Thoracic aorta (tissue), 2 donors: ENCODE results near the gene SMIM35. TPM values are rescaled to one million over a fixed set of nuclear protein-coding genes. Genes with fewer than 3 reads are reported as not detected.

Experiments
- ATAC-seq: fragments of 150-250 bp; one replicate; pipeline ENCODE4 v1.8.0; 2017; ENCODE audit warnings: low read depth; ENCODE audit not compliant: insufficient number of reproducible peaks, low FRiP score
- DNase-seq: peaks from one replicate; pipeline ENCODE4 v3.0.0-alpha.2; 2020; ENCODE audit warnings: low spot score
- H3K27ac ChIP-seq, 2 donors: fragments of 200-600 bp; sonication (generic); 1 replicate in 1 of 2; 2 replicates in 1 of 2; pipeline ENCODE4 v1.5.1; 2016; ENCODE audit warnings: mild to moderate bottlenecking in 2 of 2, moderate library complexity in 2 of 2
- H3K27me3 ChIP-seq: fragments of 200-600 bp; sonication (generic); replicated peaks from 2 replicates; pipeline ENCODE4 v1.6.0; 2016; ENCODE audit warnings: mild to moderate bottlenecking; ENCODE audit not compliant: insufficient read depth
- H3K36me3 ChIP-seq: fragments of 200-600 bp; sonication (generic); one replicate; pipeline ENCODE4 v1.5.1; 2016
- H3K4me1 ChIP-seq, 2 donors: fragments of 200-600 bp; sonication (generic); 1 replicate in 1 of 2; 2 replicates in 1 of 2; pipeline versions ENCODE4 v1.5.1 to v1.6.0; 2016; ENCODE audit warnings: low read depth in 2 of 2, mild to moderate bottlenecking in 1 of 2; ENCODE audit not compliant: control insufficient read depth in 1 of 2
- H3K4me3 ChIP-seq: fragments of 200-600 bp; sonication (generic); 2 replicates; pipeline ENCODE4 v1.5.1; 2016; ENCODE audit warnings: mild to moderate bottlenecking
- H3K9me3 ChIP-seq: fragments of 200-600 bp; sonication (generic); 2 replicates; pipeline ENCODE4 v1.5.1; 2016
- total RNA-seq, 2 donors: library from RNA; depleted of rRNA; stranded (reverse); fragments of >200 nt; gene quantifications; one replicate each; pipeline versions ENCODE4 v1.1.0 to v1.2.3, GENCODE V29; 2016
- TF ChIP-seq, protein P1 (sequence below): fragments of 200-600 bp; sonication (generic); IDR thresholded peaks from one replicate; pipeline ENCODE4 v1.5.1; 2019; ENCODE audit warnings: antibody characterized with exemption

Gene SMIM35
- total RNA-seq, 2 donors from 2014 or later = not detected

- ATAC-seq (no peak), DNase-seq (no peak)
- TF ChIP-seq, protein P1, sequence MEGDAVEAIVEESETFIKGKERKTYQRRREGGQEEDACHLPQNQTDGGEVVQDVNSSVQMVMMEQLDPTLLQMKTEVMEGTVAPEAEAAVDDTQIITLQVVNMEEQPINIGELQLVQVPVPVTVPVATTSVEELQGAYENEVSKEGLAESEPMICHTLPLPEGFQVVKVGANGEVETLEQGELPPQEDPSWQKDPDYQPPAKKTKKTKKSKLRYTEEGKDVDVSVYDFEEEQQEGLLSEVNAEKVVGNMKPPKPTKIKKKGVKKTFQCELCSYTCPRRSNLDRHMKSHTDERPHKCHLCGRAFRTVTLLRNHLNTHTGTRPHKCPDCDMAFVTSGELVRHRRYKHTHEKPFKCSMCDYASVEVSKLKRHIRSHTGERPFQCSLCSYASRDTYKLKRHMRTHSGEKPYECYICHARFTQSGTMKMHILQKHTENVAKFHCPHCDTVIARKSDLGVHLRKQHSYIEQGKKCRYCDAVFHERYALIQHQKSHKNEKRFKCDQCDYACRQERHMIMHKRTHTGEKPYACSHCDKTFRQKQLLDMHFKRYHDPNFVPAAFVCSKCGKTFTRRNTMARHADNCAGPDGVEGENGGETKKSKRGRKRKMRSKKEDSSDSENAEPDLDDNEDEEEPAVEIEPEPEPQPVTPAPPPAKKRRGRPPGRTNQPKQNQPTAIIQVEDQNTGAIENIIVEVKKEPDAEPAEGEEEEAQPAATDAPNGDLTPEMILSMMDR = no peak
- Histone ChIP-seq H3K27me3 (no peaks in the 10 kb centered on the region), H3K4me3 (no peak overlapping the region), H3K27ac (no peak overlapping the region), H3K4me1 (peaks cover 0 to 4% of the 10 kb centered on the region in 2 donors), H3K9me3 (no peaks in the 10 kb centered on the region), H3K36me3 (no peaks in the 10 kb centered on the region)
Measured at GRCh38 chr11:117969160-117969991, 117.4 kb downstream of the SMIM35 start.

GRCh38 chr11:117966908-117967307, 119.9 kb downstream of the SMIM35 start:
- Histone ChIP-seq H3K4me1 (peaks cover 0 to 4% of the 10 kb centered on the region in 2 donors), H3K27ac (no peak overlapping the region), H3K27me3 (no peaks in the 10 kb centered on the region), H3K36me3 (no peaks in the 10 kb centered on the region), H3K4me3 (no peak overlapping the region), H3K9me3 (no peaks in the 10 kb centered on the region)
- TF ChIP-seq, protein P1 = no peak
- no peak for ATAC-seq
- DNase-seq = no peak

GRCh38 chr11:117962826-117963225, 123.9 kb downstream of the SMIM35 start:
- H3K4me3 ChIP-seq = no peak overlapping the region
- DNase-seq (no peak), ATAC-seq (no peak)
- no peaks in the 10 kb centered on the region for H3K9me3 ChIP-seq
- no peaks in the 10 kb centered on the region for H3K27me3 ChIP-seq
- no peaks in the 10 kb centered on the region for H3K36me3 ChIP-seq
- TF ChIP-seq, protein P1 = no peak
- H3K27ac ChIP-seq = no peak overlapping the region
- H3K4me1 ChIP-seq = no peaks in the 10 kb centered on the region

GRCh38 chr11:117961896-117962295, 124.9 kb downstream of the SMIM35 start:
- no peaks in the 10 kb centered on the region for H3K36me3 ChIP-seq
- ATAC-seq (no peak), DNase-seq (no peak)
- no peaks in the 10 kb centered on the region for H3K9me3 ChIP-seq
- H3K27me3 ChIP-seq = no peaks in the 10 kb centered on the region
- TF ChIP-seq, protein P1 = no peak
- H3K4me1 ChIP-seq = no peaks in the 10 kb centered on the region
- no peak overlapping the region for H3K4me3 ChIP-seq
- H3K27ac ChIP-seq = no peak overlapping the region

- Histone ChIP-seq H3K36me3 (no peaks in the 10 kb centered on the region), H3K4me3 (no peak overlapping the region), H3K4me1 (no peaks in the 10 kb centered on the region), H3K27ac (no peak overlapping the region), H3K9me3 (no peaks in the 10 kb centered on the region), H3K27me3 (no peaks in the 10 kb centered on the region)
- ATAC-seq = no peak
- TF ChIP-seq, protein P1 = no peak
- DNase-seq = no peak
Measured at GRCh38 chr11:117960406-117960805, 126.4 kb downstream of the SMIM35 start.
